HL-60 (cell line): ENCODE data around the gene OR51G2.

Experiments
- DNase-seq, 2 experiments: peaks; one replicate each; pipeline ENCODE4 v3.0.0-alpha.2; 2010 to 2020; ENCODE audit warnings: low read depth in 1 of 2, low spot score in 1 of 2
- H3K27ac ChIP-seq: fragments of 250-450 bp; sonication (Bioruptor Pico); replicated peaks from 2 replicates; pipeline ENCODE4 v1.5.1; 2020; ENCODE audit warnings: mild to moderate bottlenecking, moderate library complexity
- H3K27me3 ChIP-seq: fragments of 250-450 bp; sonication (Bioruptor Pico); 2 replicates; pipeline ENCODE4 v1.5.1; 2021; ENCODE audit warnings: mild to moderate bottlenecking, moderate library complexity; ENCODE audit not compliant: insufficient read depth, poor library complexity, severe bottlenecking
- H3K4me3 ChIP-seq: replicated peaks from 2 replicates; pipeline ENCODE4 v1.5.1; 2011; ENCODE audit warnings: mild to moderate bottlenecking, control low read depth, low read length; ENCODE audit not compliant: insufficient read depth
- CTCF ChIP-seq: IDR thresholded peaks from one replicate; pipeline ENCODE4 v1.5.1; 2011; ENCODE audit warnings: low read length, control low read depth, inconsistent platforms; ENCODE audit not compliant: insufficient read depth
- GABPA ChIP-seq: IDR thresholded peaks from 2 replicates; pipeline ENCODE4 v1.6.1; 2012; ENCODE audit warnings: low read depth
- POLR2AphosphoS5 ChIP-seq: IDR thresholded peaks from 2 replicates; pipeline ENCODE4 v1.6.1; 2012; ENCODE audit warnings: low read depth
- REST ChIP-seq: IDR thresholded peaks from 2 replicates; pipeline ENCODE4 v1.6.1; 2012; ENCODE audit warnings: low read depth; ENCODE audit not compliant: insufficient replicate concordance
- SPI1 ChIP-seq: IDR thresholded peaks from 2 replicates; pipeline ENCODE4 v1.6.1; 2012; ENCODE audit warnings: low read depth, mild to moderate bottlenecking, borderline replicate concordance

The OR51G2 gene

GRCh38 chr11:4947505-4947904, 28.4 kb upstream of the OR51G2 start, which contains the start of gene OR51A4:
Gene OR51A4, minus strand, starts transcription at chr11:4947605. Its CDS starts 505 bp downstream, at chr11:4947100.
- no peaks in the 10 kb centered on the region for H3K27me3 ChIP-seq
- no peak within 1 kb of the TSS for H3K27ac ChIP-seq
- H3K4me3 ChIP-seq = no peak within 1 kb of the TSS
- DNase-seq = no peak
- no peak for TF ChIP-seq GABPA
- TF ChIP-seq CTCF = no peak
- no peak for TF ChIP-seq POLR2AphosphoS5
- TF ChIP-seq SPI1 = no peak
- TF ChIP-seq REST = no peak

GRCh38 chr11:4936745-4937144, 17.6 kb upstream of the OR51G2 start:
- Histone ChIP-seq H3K27ac (no peak overlapping the region), H3K4me3 (no peak overlapping the region), H3K27me3 (no peaks in the 10 kb centered on the region)
- TF ChIP-seq POLR2AphosphoS5 (no peak), GABPA (no peak), SPI1 (no peak), CTCF (no peak), REST (no peak)
- no peak for DNase-seq

- no peak for TF ChIP-seq SPI1
- no peak for TF ChIP-seq POLR2AphosphoS5
- no peak for TF ChIP-seq REST
- no peak for TF ChIP-seq GABPA
- TF ChIP-seq CTCF = no peak
- Histone ChIP-seq H3K4me3 (no peak overlapping the region), H3K27me3 (peaks cover 2% of the 10 kb centered on the region), H3K27ac (no peak overlapping the region)
- no peak for DNase-seq
Measured at GRCh38 chr11:4932751-4933150, 13.6 kb upstream of the OR51G2 start.
